Endodermal cell (in vitro differentiated cells): ENCODE measurements around the gene GPX3. TPM values are rescaled to one million over a fixed set of nuclear protein-coding genes. Genes with fewer than 3 reads are reported as not detected.

Experiments
- DNase-seq: peaks from one replicate; pipeline ENCODE4 v3.0.0-alpha.2; 2017
- H3K27ac ChIP-seq: 2 replicates; pipeline ENCODE4 v1.5.1; 2013; ENCODE audit warnings: mild to moderate bottlenecking, low read depth, low read length, moderate library complexity
- H3K27me3 ChIP-seq: 2 replicates; pipeline ENCODE4 v1.6.1; 2013; ENCODE audit warnings: mild to moderate bottlenecking, low read length, moderate library complexity; ENCODE audit not compliant: insufficient read depth, control insufficient read depth, poor library complexity, severe bottlenecking
- H3K36me3 ChIP-seq: 2 replicates; pipeline ENCODE4 v1.7.0; 2013; ENCODE audit warnings: mild to moderate bottlenecking, low read length, moderate library complexity; ENCODE audit not compliant: control insufficient read depth, insufficient read depth
- H3K4me1 ChIP-seq: one replicate; pipeline ENCODE4 v1.7.0; 2013; ENCODE audit warnings: low read length; ENCODE audit not compliant: control insufficient read depth, insufficient read depth
- H3K4me3 ChIP-seq: 2 replicates; pipeline ENCODE4 v1.5.1; 2013; ENCODE audit warnings: mild to moderate bottlenecking, low read length, moderate library complexity
- H3K9ac ChIP-seq: 2 replicates; pipeline ENCODE4 v1.6.1; 2013; ENCODE audit warnings: mild to moderate bottlenecking, low read length, moderate library complexity; ENCODE audit not compliant: poor library complexity, severe bottlenecking; ENCODE audit errors: extremely low read depth
- H3K9me3 ChIP-seq: 2 replicates; pipeline ENCODE4 v1.6.1; 2013; ENCODE audit warnings: mild to moderate bottlenecking, low read length, moderate library complexity; ENCODE audit not compliant: control insufficient read depth
- H3K27ac Mint-ChIP-seq: 2 replicates; pipeline ENCODE4 v1.8.0; 2020; ENCODE audit warnings: mixed read lengths
- H3K27me3 Mint-ChIP-seq: 2 replicates; pipeline ENCODE4 v1.8.0; 2021; ENCODE audit warnings: mild to moderate bottlenecking, mixed read lengths; ENCODE audit not compliant: insufficient read depth
- H3K36me3 Mint-ChIP-seq: 2 replicates; pipeline ENCODE4 v1.8.0; 2020; ENCODE audit warnings: low read depth, mixed read lengths
- H3K4me1 Mint-ChIP-seq: 2 replicates; pipeline ENCODE4 v1.8.0; 2020; ENCODE audit warnings: mixed read lengths
- H3K4me3 Mint-ChIP-seq: 2 replicates; pipeline ENCODE4 v1.8.0; 2020; ENCODE audit warnings: mild to moderate bottlenecking, moderate library complexity, mixed read lengths
- H3K9me3 Mint-ChIP-seq: 2 replicates; pipeline ENCODE4 v1.8.0; 2020; ENCODE audit warnings: mild to moderate bottlenecking, mixed read lengths
- CTCF ChIP-seq: fragments of 200-600 bp; sonication (generic); conservative IDR thresholded peaks from 2 replicates; pipeline ENCODE4 v1.5.0; 2021; ENCODE audit warnings: antibody characterized with exemption, mild to moderate bottlenecking
- WGBS, 2 experiments: methylation state at CpG; one replicate each; pipeline versions ENCODE4 v1.1.5 to v1.1.7; 2013; ENCODE audit warnings: missing lambda C conversion rate in 2 of 2, mixed read lengths in 1 of 2; ENCODE audit not compliant: insufficient coverage in 1 of 2, insufficient read length in 1 of 2; 5-methylcytosine and 5-hydroxymethylcytosine counted together
- total RNA-seq, 2 donors: library from RNA; stranded (reverse); fragmentation: NEBNext Ultra II Directional in 1 of 2; extraction: Animal tissue kit (Norgen Biotek cat#: 25700) in 1 of 2; gene quantifications; 2 replicates in 1 of 2; 3 replicates in 1 of 2; pipeline ENCODE4 v1.2.1, GENCODE V29; 2021

GPX3 gene
- total RNA-seq, 2 donors from 2014 or later, result 44.9 to 47.1 TPM

GRCh38 chr5:151058891-151059489, 38.6 kb downstream of the GPX3 start:
- peaks cover 35% of the 10 kb centered on the region for H3K36me3 ChIP-seq
- no peak overlapping the region for H3K27ac ChIP-seq
- H3K9ac ChIP-seq, result no peak overlapping the region
- H3K4me3 ChIP-seq, result no peak overlapping the region
- no peaks in the 10 kb centered on the region for H3K9me3 Mint-ChIP-seq
- H3K36me3 Mint-ChIP-seq, result peaks cover 37% of the 10 kb centered on the region
- WGBS, 2 experiments, result 95 to 98% methylated on average over 6 to 7 of the region's 7 CpGs
- H3K4me1 Mint-ChIP-seq, result no peaks in the 10 kb centered on the region
- no peak for DNase-seq
- H3K9me3 ChIP-seq, result no peaks in the 10 kb centered on the region
- no peaks in the 10 kb centered on the region for H3K4me1 ChIP-seq
- no peaks in the 10 kb centered on the region for H3K27me3 ChIP-seq
- H3K4me3 Mint-ChIP-seq, result no peak overlapping the region
- H3K27ac Mint-ChIP-seq, result no peak overlapping the region
- no peaks in the 10 kb centered on the region for H3K27me3 Mint-ChIP-seq
- no peak for TF ChIP-seq CTCF

- Histone ChIP-seq H3K36me3 (peaks cover 30% of the 10 kb centered on the region), H3K27ac (no peak overlapping the region), H3K9ac (no peak overlapping the region), H3K4me1 (no peaks in the 10 kb centered on the region), H3K27me3 (no peaks in the 10 kb centered on the region), H3K4me3 (no peak overlapping the region), H3K9me3 (no peaks in the 10 kb centered on the region)
- Mint-ChIP-seq H3K9me3 (no peaks in the 10 kb centered on the region), H3K27ac (no peak overlapping the region), H3K36me3 (peaks cover 37% of the 10 kb centered on the region), H3K4me1 (no peaks in the 10 kb centered on the region), H3K4me3 (no peak overlapping the region), H3K27me3 (no peaks in the 10 kb centered on the region)
- no peak for DNase-seq
- 93 to 95% methylated on average over 6 of the region's 6 CpGs for WGBS, 2 experiments
- TF ChIP-seq CTCF, result no peak
These were observed 40.4 kb downstream of the GPX3 start for GRCh38 chr5:151060742-151061141.

DNA sequence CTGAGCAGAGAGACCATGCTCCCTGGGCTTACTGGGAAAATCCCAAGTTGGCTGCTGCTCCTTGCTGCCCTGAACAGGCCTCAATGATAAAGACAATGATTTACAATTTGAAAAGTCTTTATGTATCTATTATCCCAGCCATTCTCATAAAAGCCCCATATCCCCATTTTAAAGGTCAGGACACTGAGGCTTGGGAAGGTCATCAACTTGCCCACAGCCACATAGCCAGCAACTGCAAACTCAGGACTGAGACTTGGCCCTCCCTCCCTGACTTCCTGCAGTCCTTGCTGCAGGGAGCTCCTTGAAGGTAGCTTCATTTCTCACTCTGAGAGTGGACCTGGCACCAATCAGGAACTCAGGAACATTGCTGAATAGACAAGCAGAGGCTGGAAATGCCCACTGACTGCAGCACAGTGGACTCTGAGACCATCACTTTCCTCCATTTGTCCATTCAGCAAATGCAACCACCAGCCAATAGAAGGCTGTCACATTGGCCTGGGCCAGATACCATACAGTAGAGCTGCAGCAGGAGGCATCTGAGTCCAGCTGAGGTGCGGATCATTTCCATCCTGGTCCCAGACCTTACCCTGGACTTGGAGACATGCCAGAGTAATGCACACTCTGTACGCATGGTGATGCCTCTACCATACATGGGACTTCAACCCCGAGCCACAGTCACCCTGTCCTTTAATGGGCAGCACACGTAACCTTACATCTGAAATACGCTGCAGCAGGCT, 42.2 kb downstream of the GPX3 start:
- H3K27ac ChIP-seq, result no peak overlapping the region
- H3K4me3 ChIP-seq, result no peak overlapping the region
- Mint-ChIP-seq H3K36me3 (peaks cover 31% of the 10 kb centered on the region), H3K4me3 (no peak overlapping the region), H3K4me1 (no peaks in the 10 kb centered on the region), H3K9me3 (no peaks in the 10 kb centered on the region), H3K27ac (no peak overlapping the region), H3K27me3 (no peaks in the 10 kb centered on the region)
- no peaks in the 10 kb centered on the region for H3K9me3 ChIP-seq
- no peak for DNase-seq
- WGBS, 2 experiments, result 97 to 100% methylated on average over 1 to 5 of the region's 5 CpGs
- peaks cover 27% of the 10 kb centered on the region for H3K36me3 ChIP-seq
- no peak for TF ChIP-seq CTCF
- H3K9ac ChIP-seq, result no peak overlapping the region
- no peaks in the 10 kb centered on the region for H3K27me3 ChIP-seq
- H3K4me1 ChIP-seq, result no peaks in the 10 kb centered on the region
